Hypothalamus (tissue), 51 donors: ENCODE results near the gene IGF2.
"Not testable (repeated sequence)": the region's sequence is repeated elsewhere in the genome, so short reads cannot be mapped to it uniquely, and the experiment has no call there.

Source experiments
- DNase-seq, 51 donors: peaks; one replicate each; lab custom pipeline; 2025; lab: John Stamatoyannopoulos, UW

The IGF2 gene

GRCh38 chr11:2127482-2128129, 11.6 kb downstream of the IGF2 start:
- DNase-seq = no peak

GRCh38 chr11:2126520-2127085, 12.6 kb downstream of the IGF2 start:
- DNase-seq = no peak

- not testable (repeated sequence) for DNase-seq
These were observed 14.3 kb downstream of the IGF2 start for GRCh38 chr11:2124736-2125484.

GRCh38 chr11:2123628-2123960, 15.6 kb downstream of the IGF2 start:
- DNase-seq = no peak

- no peak for DNase-seq
These were observed 16.1 kb downstream of the IGF2 start for GRCh38 chr11:2122907-2123627.

- no peak for DNase-seq
These were observed 16.8 kb downstream of the IGF2 start for GRCh38 chr11:2122222-2122906.

GRCh38 chr11:2121227-2122130, 17.7 kb downstream of the IGF2 start:
- DNase-seq = no peak

- DNase-seq = no peak
These were observed 18.7 kb downstream of the IGF2 start for GRCh38 chr11:2120359-2121100.

GRCh38 chr11:2118677-2119076, 20.5 kb downstream of the IGF2 start:
- no peak for DNase-seq

GRCh38 chr11:2116680-2117079, 22.5 kb downstream of the IGF2 start:
- DNase-seq = no peak

GRCh38 chr11:2115308-2115707, 23.9 kb downstream of the IGF2 start:
- no peak for DNase-seq

- DNase-seq = no peak
These were observed 24.6 kb downstream of the IGF2 start for GRCh38 chr11:2114430-2115241.

- no peak for DNase-seq
These were observed 25.4 kb downstream of the IGF2 start for GRCh38 chr11:2113776-2114175.

GRCh38 chr11:2110521-2110920, 28.7 kb downstream of the IGF2 start:
- DNase-seq = no peak

- DNase-seq = no peak
These were observed 29.6 kb downstream of the IGF2 start for GRCh38 chr11:2109541-2110019.

- DNase-seq = no peak
These were observed 30.3 kb downstream of the IGF2 start for GRCh38 chr11:2108675-2109491.

- no peak for DNase-seq
These were observed 31.1 kb downstream of the IGF2 start for GRCh38 chr11:2107941-2108630.
